Hematopoietic multipotent progenitor cell treated with erythropoietin and hydrocortisone succinate and interleukin-3 and kit ligand, for 6 days (in vitro differentiated cells): ENCODE data around the gene SPG7.
"Not testable (repeated sequence)": the region's sequence is repeated elsewhere in the genome, so short reads cannot be mapped to it uniquely, and the experiment has no call there.

Source experiments
- DNase-seq: peaks from one replicate; pipeline ENCODE4 v3.0.0-alpha.2; 2015

Gene SPG7

GRCh38 chr16:89507834-89508590, at the start of gene SPG7:
SPG7 (plus strand) TSS chr16:89508403; CDS start chr16:89508418, 15 bp downstream.
- DNase-seq, result peak; percentile 93

- no peak for DNase-seq
These were observed 49.7 kb upstream of the SPG7 start for GRCh38 chr16:89458551-89458950.

- no peak for DNase-seq
These were observed 49.2 kb upstream of the SPG7 start for GRCh38 chr16:89458967-89459366.

- no peak for DNase-seq
These were observed 47.6 kb upstream of the SPG7 start for GRCh38 chr16:89460556-89460955.

- not testable (repeated sequence) for DNase-seq
These were observed 46.3 kb upstream of the SPG7 start for GRCh38 chr16:89461890-89462289.

- DNase-seq, result not testable (repeated sequence)
These were observed 45.6 kb upstream of the SPG7 start for GRCh38 chr16:89462639-89463038.

- DNase-seq, result not testable (repeated sequence)
These were observed 44.9 kb upstream of the SPG7 start for GRCh38 chr16:89463312-89463711.

GRCh38 chr16:89466920-89467319, 41.3 kb upstream of the SPG7 start:
- DNase-seq, result no peak

GRCh38 chr16:89467382-89467781, 40.8 kb upstream of the SPG7 start:
- no peak for DNase-seq

- no peak for DNase-seq
These were observed 35.5 kb upstream of the SPG7 start for GRCh38 chr16:89472711-89473075.

- DNase-seq, result no peak
These were observed 35.0 kb upstream of the SPG7 start for GRCh38 chr16:89473136-89473712.

- DNase-seq, result peak; percentile 38
These were observed 34.3 kb upstream of the SPG7 start for GRCh38 chr16:89473791-89474414.

GRCh38 chr16:89475144-89475543, 33.1 kb upstream of the SPG7 start:
- no peak for DNase-seq

- no peak for DNase-seq
These were observed 31.8 kb upstream of the SPG7 start for GRCh38 chr16:89476379-89476778.

- DNase-seq, result peak; percentile 60
These were observed 31.4 kb upstream of the SPG7 start for GRCh38 chr16:89476811-89477261.

GRCh38 chr16:89478576-89479221, 29.5 kb upstream of the SPG7 start:
- no peak for DNase-seq

- no peak for DNase-seq
These were observed 26.7 kb upstream of the SPG7 start for GRCh38 chr16:89481356-89481955.

- DNase-seq, result peak; percentile 26
These were observed 25.9 kb upstream of the SPG7 start for GRCh38 chr16:89482150-89482816.

- DNase-seq, result no peak
These were observed 25.4 kb upstream of the SPG7 start for GRCh38 chr16:89482817-89483205.

- DNase-seq, result peak; percentile 54
These were observed 24.1 kb upstream of the SPG7 start for GRCh38 chr16:89484041-89484501.

- no peak for DNase-seq
These were observed 23.1 kb upstream of the SPG7 start for GRCh38 chr16:89484923-89485679.
